HG03378 (cell line): ENCODE data around the gene ZFPM1.

Source experiments
- ATAC-seq: cut with Tn5 transposase; IDR thresholded peaks from one replicate; pipeline ENCODE4 v1.9.1; 2021; ENCODE audit warnings: mild to moderate bottlenecking, moderate library complexity; ENCODE audit not compliant: unreplicated experiment

Gene ZFPM1

GRCh38 chr16:88536510-88536909 is 83.4 kb downstream of the ZFPM1 start:
- ATAC-seq = no peak

GRCh38 chr16:88536971-88537751 is 84.1 kb downstream of the ZFPM1 start:
- no peak for ATAC-seq

- no peak for ATAC-seq
These were observed 84.8 kb downstream of the ZFPM1 start for GRCh38 chr16:88537859-88538258.

GRCh38 chr16:88538366-88539060 is 85.4 kb downstream of the ZFPM1 start:
- ATAC-seq = no peak

GRCh38 chr16:88539261-88539651 is 86.2 kb downstream of the ZFPM1 start:
- no peak for ATAC-seq

GRCh38 chr16:88539652-88540345 is 86.7 kb downstream of the ZFPM1 start:
- no peak for ATAC-seq

GRCh38 chr16:88540346-88540977 is 87.4 kb downstream of the ZFPM1 start:
- no peak for ATAC-seq

GRCh38 chr16:88541831-88542616 is 88.9 kb downstream of the ZFPM1 start:
- no peak for ATAC-seq

- ATAC-seq = no peak
These were observed 90.2 kb downstream of the ZFPM1 start for GRCh38 chr16:88543230-88543813.

- no peak for ATAC-seq
These were observed 92.7 kb downstream of the ZFPM1 start for GRCh38 chr16:88545781-88546180.

GRCh38 chr16:88548131-88548874 is 95.2 kb downstream of the ZFPM1 start:
- ATAC-seq = no peak

GRCh38 chr16:88548985-88549384 is 95.9 kb downstream of the ZFPM1 start:
- ATAC-seq = no peak

GRCh38 chr16:88549671-88550245 is 96.7 kb downstream of the ZFPM1 start:
- ATAC-seq = no peak

- ATAC-seq = no peak
These were observed 97.2 kb downstream of the ZFPM1 start for GRCh38 chr16:88550246-88550661.

- ATAC-seq = no peak
These were observed 99.1 kb downstream of the ZFPM1 start for GRCh38 chr16:88552166-88552565.

- no peak for ATAC-seq
These were observed 99.7 kb downstream of the ZFPM1 start for GRCh38 chr16:88552815-88553214.

- no peak for ATAC-seq
These were observed 100.7 kb downstream of the ZFPM1 start for GRCh38 chr16:88553739-88554138.

GRCh38 chr16:88554711-88555264 is 101.7 kb downstream of the ZFPM1 start:
- no peak for ATAC-seq
